HFFc6 (cell line): ENCODE data around the gene MCTP2. TPM values are rescaled to one million over a fixed set of nuclear protein-coding genes. Genes with fewer than 3 reads are reported as not detected.

Source experiments
- DNase-seq: peaks from one replicate; pipeline ENCODE4 v3.0.0-alpha.2; 2018
- H3K27ac Mint-ChIP-seq: 2 replicates; pipeline ENCODE4 v1.8.0; 2020; ENCODE audit warnings: mild to moderate bottlenecking, mixed read lengths
- H3K27me3 Mint-ChIP-seq: 2 replicates; pipeline ENCODE4 v1.8.0; 2021; ENCODE audit warnings: mild to moderate bottlenecking, moderate library complexity, mixed read lengths; ENCODE audit not compliant: insufficient read depth
- H3K36me3 Mint-ChIP-seq: 2 replicates; pipeline ENCODE4 v1.8.0; 2021; ENCODE audit warnings: low read depth, mixed read lengths
- H3K4me1 Mint-ChIP-seq: 2 replicates; pipeline ENCODE4 v1.8.0; 2020; ENCODE audit warnings: low read depth, mixed read lengths
- H3K4me3 Mint-ChIP-seq: 2 replicates; pipeline ENCODE4 v1.8.0; 2020; ENCODE audit warnings: mild to moderate bottlenecking, moderate library complexity, mixed read lengths
- H3K9me3 Mint-ChIP-seq: 2 replicates; pipeline ENCODE4 v1.8.0; 2020; ENCODE audit warnings: mild to moderate bottlenecking, mixed read lengths
- CTCF ChIP-seq: fragments of 200-600 bp; sonication (generic); IDR thresholded peaks from 2 replicates; pipeline ENCODE4 v1.5.0; 2021; ENCODE audit warnings: antibody characterized with exemption, mild to moderate bottlenecking
- total RNA-seq, 6 experiments: library from RNA; stranded (reverse); fragmentation: NEBNext Ultra II Directional; extraction: Animal tissue kit (Norgen Biotek cat#: 25700); gene quantifications; 2 replicates in 1 of 6; 3 replicates in 5 of 6; pipeline ENCODE4 v1.2.3, GENCODE V29; 2021

Gene MCTP2
- total RNA-seq, 6 experiments from 2014 or later = 0.63 to 4.4 (median 1.0) TPM

GRCh38 chr15:94442480-94442879, 211.1 kb downstream of the MCTP2 start:
- Mint-ChIP-seq H3K27me3 (no peaks in the 10 kb centered on the region), H3K27ac (no peak overlapping the region), H3K4me3 (no peak overlapping the region), H3K9me3 (peaks cover 10% of the 10 kb centered on the region; the same call in 1 of the 2 replicates), H3K36me3 (no peaks in the 10 kb centered on the region), H3K4me1 (no peaks in the 10 kb centered on the region)
- DNase-seq = no peak
- TF ChIP-seq CTCF = no peak

GRCh38 chr15:94443186-94443585, 211.8 kb downstream of the MCTP2 start:
- Mint-ChIP-seq H3K4me1 (no peaks in the 10 kb centered on the region), H3K27me3 (no peaks in the 10 kb centered on the region), H3K27ac (no peak overlapping the region)

GRCh38 chr15:94445566-94446160, 214.3 kb downstream of the MCTP2 start:
- Mint-ChIP-seq H3K9me3 (peaks cover 16% of the 10 kb centered on the region), H3K4me1 (no peaks in the 10 kb centered on the region), H3K27me3 (no peaks in the 10 kb centered on the region), H3K4me3 (no peak overlapping the region), H3K36me3 (no peaks in the 10 kb centered on the region), H3K27ac (no peak overlapping the region)
- DNase-seq = no peak
- no peak for TF ChIP-seq CTCF

More at GRCh38 chr15:94443186-94443585, 211.8 kb downstream of the MCTP2 start:
- Mint-ChIP-seq H3K4me3 (no peak overlapping the region), H3K36me3 (no peaks in the 10 kb centered on the region), H3K9me3 (peaks cover 10% of the 10 kb centered on the region)
- no peak for TF ChIP-seq CTCF
- no peak for DNase-seq

GRCh38 chr15:94446441-94446840, 215.1 kb downstream of the MCTP2 start:
- Mint-ChIP-seq H3K27me3 (no peaks in the 10 kb centered on the region), H3K9me3 (peaks cover 16% of the 10 kb centered on the region), H3K36me3 (no peaks in the 10 kb centered on the region), H3K4me3 (no peak overlapping the region), H3K4me1 (no peaks in the 10 kb centered on the region), H3K27ac (no peak overlapping the region)
- no peak for TF ChIP-seq CTCF
- no peak for DNase-seq

GRCh38 chr15:94451466-94451865, 220.1 kb downstream of the MCTP2 start:
- no peak for DNase-seq
- Mint-ChIP-seq H3K36me3 (no peaks in the 10 kb centered on the region), H3K9me3 (peaks cover 24% of the 10 kb centered on the region), H3K27me3 (no peaks in the 10 kb centered on the region), H3K27ac (no peak overlapping the region), H3K4me1 (no peaks in the 10 kb centered on the region), H3K4me3 (no peak overlapping the region)
- TF ChIP-seq CTCF = no peak
